Measurements from ENCODE around the gene ARL4D.
"Not testable (repeated sequence)": the region's sequence is repeated elsewhere in the genome, so short reads cannot be mapped to it uniquely, and the experiment has no call there.

Gene ARL4D

DNA sequence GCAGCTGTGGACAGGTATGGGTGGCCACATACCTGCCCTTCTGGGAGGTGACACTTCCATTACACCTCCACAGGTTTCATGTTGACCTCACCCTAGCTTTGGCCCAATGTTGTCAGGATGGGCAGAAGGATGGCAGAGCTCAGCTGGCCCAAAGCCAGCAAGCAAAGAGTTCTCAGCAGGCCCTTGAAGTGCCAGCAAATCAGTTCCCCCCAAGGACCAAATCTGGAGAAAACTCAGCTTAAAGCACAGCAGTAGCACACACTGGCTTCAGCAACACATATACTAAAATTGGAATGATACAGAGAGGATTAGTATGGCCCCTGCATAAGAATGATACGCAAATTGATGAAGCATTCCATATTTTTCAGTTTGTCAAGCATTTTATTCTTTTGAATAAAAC lies 13.4 kb downstream of the ARL4D start:
- H2BK120ac ChIP-seq (ENCODE audit: insufficient read depth, low read length, poor library complexity), result no peak overlapping the region
- no peak overlapping the region for H2BK12ac ChIP-seq (ENCODE audit: low read length)
- H3K23ac ChIP-seq (ENCODE audit: low read length), result no peak overlapping the region
- no peak overlapping the region for H3K14ac ChIP-seq (ENCODE audit: low read length)
- no peak overlapping the region for H2AFZ ChIP-seq (ENCODE audit: insufficient read depth, low read length, poor library complexity)
- no peak overlapping the region for H4K8ac ChIP-seq (ENCODE audit: low read depth, low read length)
- H3K79me1 ChIP-seq (ENCODE audit: low read length), result peaks cover 2% of the 10 kb centered on the region
- H3K4me2 ChIP-seq (ENCODE audit: low read length), result no peak overlapping the region
- H2BK5ac ChIP-seq (ENCODE audit: low read depth, low read length, poor library complexity), result no peak overlapping the region
- no peak overlapping the region for H2AK5ac ChIP-seq (ENCODE audit: low read length)
- H3K4me3 ChIP-seq (ENCODE audit: low read depth, low read length), result no peak overlapping the region
- H3K4ac ChIP-seq (ENCODE audit: low read depth, low read length), result no peak overlapping the region
- H3K9me3 ChIP-seq (ENCODE audit: insufficient read depth, low read depth, low read length), result peaks cover 2% of the 10 kb centered on the region
- no peak overlapping the region for H3K27ac ChIP-seq (ENCODE audit: low read depth, low read length)
- WGBS (ENCODE audit: extremely low coverage, insufficient coverage, insufficient read length), result no CpG with 5 or more reads among the region's 1 CpG
- H4K91ac ChIP-seq (ENCODE audit: low read depth, low read length), result no peak overlapping the region
- no peaks in the 10 kb centered on the region for H3K79me2 ChIP-seq (ENCODE audit: control insufficient read depth, insufficient read depth, low read length, poor library complexity)
- no peak overlapping the region for H3K18ac ChIP-seq (ENCODE audit: low read length)
- H3K4me1 ChIP-seq (ENCODE audit: control insufficient read depth in 1 of 2, insufficient read depth in 2 of 2, low read length in 2 of 2), result peaks cover 5 to 14% of the 10 kb centered on the region in 2 experiments
- no peaks in the 10 kb centered on the region for H3K27me3 ChIP-seq (ENCODE audit: insufficient read depth, low read length)
- H3K36me3 ChIP-seq (ENCODE audit: control insufficient read depth in 1 of 2, insufficient read depth in 2 of 2, low read length in 2 of 2), result no peaks in the 10 kb centered on the region
- no peak for DNase-seq
- no peak overlapping the region for H3K9ac ChIP-seq (ENCODE audit: low read length)
- no peak overlapping the region for H4K12ac ChIP-seq (ENCODE audit: low read depth, low read length)

DNA sequence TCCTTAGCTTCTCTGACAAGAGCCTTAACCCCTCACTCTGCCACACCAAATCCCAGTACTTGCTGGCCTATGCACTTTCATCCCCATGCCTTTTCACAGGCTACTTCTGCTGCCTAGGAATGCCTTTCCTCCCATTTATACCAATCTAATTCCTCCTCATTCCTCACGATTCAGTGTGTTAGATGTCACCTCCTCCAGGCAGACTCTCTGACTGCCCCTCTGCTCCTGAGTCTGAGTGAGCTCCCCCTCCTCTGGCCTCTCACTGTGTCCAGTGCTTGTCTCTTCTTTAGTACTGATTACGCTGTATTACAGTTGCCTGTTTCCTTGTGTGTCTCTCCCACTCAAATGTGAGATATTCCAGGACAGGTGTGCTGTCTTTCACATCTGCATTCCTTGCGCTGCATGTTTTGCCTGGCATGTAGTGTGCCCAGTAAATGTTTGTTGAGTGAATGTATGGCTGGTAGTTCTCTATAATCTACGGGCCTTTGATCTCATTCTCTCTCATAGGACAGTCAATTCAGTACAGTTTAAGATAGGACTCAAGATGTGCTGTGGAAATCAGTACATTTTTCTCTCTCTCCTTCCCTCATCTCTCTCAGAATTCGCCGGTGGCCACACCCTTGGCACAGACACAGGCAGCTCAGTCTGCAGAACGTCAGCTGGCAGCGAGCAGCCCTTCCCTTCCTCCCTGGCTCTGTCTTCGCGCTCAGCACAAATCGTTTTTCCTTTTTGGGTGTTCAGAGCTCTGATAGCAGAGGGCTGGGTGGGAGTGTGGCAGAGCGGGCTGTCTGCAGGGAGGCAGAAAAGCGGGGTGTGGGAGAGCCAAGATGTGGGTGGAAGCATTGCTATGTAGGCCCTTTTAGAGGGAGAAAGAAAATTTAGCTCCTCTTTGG lies 18.5 kb downstream of the ARL4D start:
- no peak overlapping the region for H3K4me3 ChIP-seq (ENCODE audit: low read depth, low read length)
- H3K9ac ChIP-seq (ENCODE audit: low read length), result no peak overlapping the region
- H3K4ac ChIP-seq (ENCODE audit: low read depth, low read length), result no peak overlapping the region
- H2BK120ac ChIP-seq (ENCODE audit: insufficient read depth, low read length, poor library complexity), result peak overlapping the region; percentile 48
- H2AK5ac ChIP-seq (ENCODE audit: low read length), result peak overlapping the region; percentile 81
- no peak overlapping the region for H3K27ac ChIP-seq (ENCODE audit: low read depth, low read length)
- no peaks in the 10 kb centered on the region for H3K79me2 ChIP-seq (ENCODE audit: control insufficient read depth, insufficient read depth, low read length, poor library complexity)
- no peak overlapping the region for H3K4me2 ChIP-seq (ENCODE audit: low read length)
- no peak overlapping the region for H3K18ac ChIP-seq (ENCODE audit: low read length)
- H2BK12ac ChIP-seq (ENCODE audit: low read length), result peak overlapping the region; percentile 93
- H4K8ac ChIP-seq (ENCODE audit: low read depth, low read length), result peak overlapping the region; percentile 4
- peak overlapping the region; percentile 67 for H4K91ac ChIP-seq (ENCODE audit: low read depth, low read length)
- H3K23ac ChIP-seq (ENCODE audit: low read length), result no peak overlapping the region
- H3K9me3 ChIP-seq (ENCODE audit: insufficient read depth, low read depth, low read length), result no peaks in the 10 kb centered on the region
- WGBS (ENCODE audit: extremely low coverage, insufficient coverage, insufficient read length), result no CpG with 5 or more reads among the region's 13 CpGs
- no peak for DNase-seq
- no peaks in the 10 kb centered on the region for H3K27me3 ChIP-seq (ENCODE audit: insufficient read depth, low read length)
- H2BK5ac ChIP-seq (ENCODE audit: low read depth, low read length, poor library complexity), result no peak overlapping the region
- peaks cover 7% of the 10 kb centered on the region for H3K79me1 ChIP-seq (ENCODE audit: low read length)
- H3K36me3 ChIP-seq (ENCODE audit: control insufficient read depth in 1 of 2, insufficient read depth in 2 of 2, low read length in 2 of 2), result no peaks in the 10 kb centered on the region
- peak overlapping the region; percentile 17 for H3K14ac ChIP-seq (ENCODE audit: low read length)
- H2AFZ ChIP-seq (ENCODE audit: insufficient read depth, low read length, poor library complexity), result peak overlapping the region; percentile 48
- H3K4me1 ChIP-seq (ENCODE audit: control insufficient read depth in 1 of 2, insufficient read depth in 2 of 2, low read length in 2 of 2), result peaks cover 9 to 19% of the 10 kb centered on the region in 2 experiments
- H4K12ac ChIP-seq (ENCODE audit: low read depth, low read length), result no peak overlapping the region

DNA sequence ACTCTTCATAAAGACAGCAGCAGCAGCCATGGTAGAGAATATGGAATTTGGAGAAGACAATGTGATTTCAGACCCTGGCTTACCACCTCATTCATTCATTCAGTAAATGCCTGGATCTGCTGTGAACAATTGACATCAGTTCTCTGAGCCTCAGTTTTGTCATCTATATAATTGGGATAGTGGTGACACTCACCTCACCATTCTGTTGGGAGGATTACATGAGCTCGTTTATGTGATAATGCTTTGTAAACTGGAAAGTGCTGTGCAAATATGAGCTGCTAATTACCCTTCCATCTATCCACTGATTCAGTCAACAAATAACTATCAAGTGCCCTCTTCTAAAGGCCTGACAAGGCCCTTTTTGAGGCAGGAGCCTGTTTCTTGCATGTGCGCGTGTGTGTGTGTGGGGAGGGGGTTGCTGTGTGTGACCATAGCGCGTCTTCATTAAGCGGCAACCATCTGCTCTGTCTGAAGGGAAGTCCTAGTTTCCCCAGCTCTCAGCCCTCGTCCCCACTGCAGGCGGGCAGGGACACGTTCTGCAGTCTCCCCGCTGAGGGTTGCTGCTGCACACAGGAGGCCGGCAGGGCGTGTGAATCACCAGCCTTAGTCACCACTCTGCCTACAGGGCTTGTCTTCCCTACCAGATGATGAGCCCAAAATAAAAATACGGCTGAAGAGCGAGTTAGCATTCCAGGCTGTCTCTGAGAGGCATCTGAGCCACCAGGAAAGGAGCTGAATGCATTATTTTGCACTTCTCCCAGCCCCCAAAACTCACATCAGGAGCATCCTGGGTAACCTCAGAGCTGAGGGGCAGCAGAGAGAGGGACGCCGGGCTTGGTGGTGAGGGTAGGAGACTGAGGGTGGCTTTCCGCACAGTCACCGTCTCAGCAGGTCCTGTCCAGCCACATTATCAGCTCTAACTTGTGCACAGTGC lies 19.9 kb downstream of the ARL4D start:
- Histone ChIP-seq H2AFZ (ENCODE audit: insufficient read depth, low read length, poor library complexity) (peak overlapping the region; percentile 4), H3K79me1 (ENCODE audit: low read length) (peaks cover 7% of the 10 kb centered on the region), H3K18ac (ENCODE audit: low read length) (no peak overlapping the region), H3K9ac (ENCODE audit: low read length) (no peak overlapping the region), H3K14ac (ENCODE audit: low read length) (no peak overlapping the region), H3K4me3 (ENCODE audit: low read depth, low read length) (no peak overlapping the region), H3K27me3 (ENCODE audit: insufficient read depth, low read length) (no peaks in the 10 kb centered on the region), H3K36me3 (ENCODE audit: control insufficient read depth in 1 of 2, insufficient read depth in 2 of 2, low read length in 2 of 2) (no peaks in the 10 kb centered on the region), H2BK12ac (ENCODE audit: low read length) (peak overlapping the region; percentile 73), H3K27ac (ENCODE audit: low read depth, low read length) (peak overlapping the region; percentile 31), H4K12ac (ENCODE audit: low read depth, low read length) (no peak overlapping the region), H3K4me2 (ENCODE audit: low read length) (no peak overlapping the region), H2BK5ac (ENCODE audit: low read depth, low read length, poor library complexity) (no peak overlapping the region), H3K9me3 (ENCODE audit: insufficient read depth, low read depth, low read length) (no peaks in the 10 kb centered on the region), H3K4me1 (ENCODE audit: control insufficient read depth in 1 of 2, insufficient read depth in 2 of 2, low read length in 2 of 2) (peaks cover 9 to 19% of the 10 kb centered on the region in 2 experiments), H3K79me2 (ENCODE audit: control insufficient read depth, insufficient read depth, low read length, poor library complexity) (no peaks in the 10 kb centered on the region), H2BK120ac (ENCODE audit: insufficient read depth, low read length, poor library complexity) (peak overlapping the region; percentile 43), H3K23ac (ENCODE audit: low read length) (no peak overlapping the region), H2AK5ac (ENCODE audit: low read length) (no peak overlapping the region), H4K8ac (ENCODE audit: low read depth, low read length) (peak overlapping the region; percentile 41), H4K91ac (ENCODE audit: low read depth, low read length) (peak overlapping the region; percentile 36), H3K4ac (ENCODE audit: low read depth, low read length) (no peak overlapping the region)
- DNase-seq, result peak; percentile 76 to 80
- no CpG with 5 or more reads among the region's 18 CpGs for WGBS (ENCODE audit: extremely low coverage, insufficient coverage, insufficient read length)

DNA sequence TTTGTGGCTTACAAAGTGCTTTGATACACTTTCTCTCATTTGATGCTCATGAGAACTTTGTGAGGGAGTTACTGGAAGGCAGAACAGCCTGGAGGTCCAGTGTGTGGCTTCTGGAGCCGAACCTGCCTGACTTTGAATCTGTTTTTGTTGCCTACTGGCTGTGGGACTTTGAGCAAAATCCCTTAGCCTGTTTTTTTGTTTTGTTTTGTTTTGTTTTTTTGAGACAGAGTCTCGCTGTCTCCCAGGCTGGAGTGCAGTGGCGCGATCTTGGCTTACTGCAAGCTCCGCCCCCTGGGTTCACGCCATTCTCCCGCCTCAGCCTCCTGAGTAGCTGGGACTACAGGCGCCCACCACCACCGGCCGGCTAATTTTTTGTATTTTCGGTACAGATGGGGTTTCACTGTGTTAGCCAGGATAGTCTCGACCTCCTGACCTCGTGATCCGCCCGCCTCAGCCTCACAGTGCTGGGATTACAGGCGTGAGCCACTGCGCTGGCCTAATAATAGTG lies 20.6 kb downstream of the ARL4D start:
- not testable (repeated sequence) for H4K12ac ChIP-seq (ENCODE audit: low read depth, low read length); DNase-seq; H2AK5ac ChIP-seq (ENCODE audit: low read length); H3K9ac ChIP-seq (ENCODE audit: low read length); H2BK5ac ChIP-seq (ENCODE audit: low read depth, low read length, poor library complexity); H3K79me1 ChIP-seq (ENCODE audit: low read length); H3K18ac ChIP-seq (ENCODE audit: low read length); H3K4me2 ChIP-seq (ENCODE audit: low read length); H3K9me3 ChIP-seq (ENCODE audit: insufficient read depth, low read depth, low read length); H3K4me3 ChIP-seq (ENCODE audit: low read depth, low read length); H3K4ac ChIP-seq (ENCODE audit: low read depth, low read length); H3K14ac ChIP-seq (ENCODE audit: low read length); H3K23ac ChIP-seq (ENCODE audit: low read length); H3K36me3 ChIP-seq (ENCODE audit: control insufficient read depth in 1 of 2, insufficient read depth in 2 of 2, low read length in 2 of 2); H3K27me3 ChIP-seq (ENCODE audit: insufficient read depth, low read length); H3K79me2 ChIP-seq (ENCODE audit: control insufficient read depth, insufficient read depth, low read length, poor library complexity)
- Histone ChIP-seq H4K8ac (ENCODE audit: low read depth, low read length) (peak overlapping the region; percentile 5), H4K91ac (ENCODE audit: low read depth, low read length) (peak overlapping the region; percentile 36), H2BK12ac (ENCODE audit: low read length) (peak overlapping the region; percentile 38), H3K27ac (ENCODE audit: low read depth, low read length) (peak overlapping the region; percentile 31), H2AFZ (ENCODE audit: insufficient read depth, low read length, poor library complexity) (peak overlapping the region; percentile 4), H3K4me1 (ENCODE audit: control insufficient read depth in 1 of 2, insufficient read depth in 2 of 2, low read length in 2 of 2) (peaks cover 9 to 19% of the 10 kb centered on the region in 2 experiments), H2BK120ac (ENCODE audit: insufficient read depth, low read length, poor library complexity) (peak overlapping the region; percentile 43)
- no CpG with 5 or more reads among the region's 17 CpGs for WGBS (ENCODE audit: extremely low coverage, insufficient coverage, insufficient read length)
